Neural crest cell (in vitro differentiated cells): ENCODE results near the gene SLC5A6. TPM values are rescaled to one million over a fixed set of nuclear protein-coding genes. Genes with fewer than 3 reads are reported as not detected.

Experiments used
- DNase-seq: peaks from one replicate; pipeline ENCODE4 v3.0.0; 2021; ENCODE audit warnings: low read depth, mixed read lengths, low spot score
- H3K27ac Mint-ChIP-seq: one replicate; pipeline ENCODE4 v1.8.0; 2021; ENCODE audit warnings: mild to moderate bottlenecking, mixed read lengths; ENCODE audit not compliant: unreplicated experiment
- H3K27me3 Mint-ChIP-seq: 2 replicates; pipeline ENCODE4 v1.8.0; 2021; ENCODE audit warnings: low read depth, mild to moderate bottlenecking, mixed read lengths
- H3K36me3 Mint-ChIP-seq: 2 replicates; pipeline ENCODE4 v1.8.0; 2021; ENCODE audit warnings: low read depth, mild to moderate bottlenecking, mixed read lengths
- H3K4me1 Mint-ChIP-seq: 2 replicates; pipeline ENCODE4 v1.8.0; 2021; ENCODE audit warnings: mixed read lengths
- H3K4me3 Mint-ChIP-seq: one replicate; pipeline ENCODE4 v1.8.0; 2021; ENCODE audit warnings: mild to moderate bottlenecking, mixed read lengths
- H3K9me3 Mint-ChIP-seq: 2 replicates; pipeline ENCODE4 v1.8.0; 2021; ENCODE audit warnings: mixed read lengths
- total RNA-seq: library from RNA; stranded (reverse); gene quantifications from 2 replicates; pipeline ENCODE4 v1.2.1, GENCODE V29; 2021
- TF ChIP-seq, protein P1 (sequence below): fragments of 200-600 bp; sonication (generic); conservative IDR thresholded peaks from 2 replicates; pipeline ENCODE4 v1.5.0; 2021; ENCODE audit warnings: antibody characterized with exemption, mild to moderate bottlenecking

The SLC5A6 gene
- total RNA-seq, 1 donor from 2014 or later: 140 TPM

- H3K4me1 Mint-ChIP-seq: peaks cover 38% of the 10 kb centered on the region
- peak; percentile 77 for DNase-seq
- H3K27ac Mint-ChIP-seq: peak within 1 kb of the TSS; percentile 98
- peak within 1 kb of the TSS; percentile 95 for H3K4me3 Mint-ChIP-seq
- TF ChIP-seq, protein P1, sequence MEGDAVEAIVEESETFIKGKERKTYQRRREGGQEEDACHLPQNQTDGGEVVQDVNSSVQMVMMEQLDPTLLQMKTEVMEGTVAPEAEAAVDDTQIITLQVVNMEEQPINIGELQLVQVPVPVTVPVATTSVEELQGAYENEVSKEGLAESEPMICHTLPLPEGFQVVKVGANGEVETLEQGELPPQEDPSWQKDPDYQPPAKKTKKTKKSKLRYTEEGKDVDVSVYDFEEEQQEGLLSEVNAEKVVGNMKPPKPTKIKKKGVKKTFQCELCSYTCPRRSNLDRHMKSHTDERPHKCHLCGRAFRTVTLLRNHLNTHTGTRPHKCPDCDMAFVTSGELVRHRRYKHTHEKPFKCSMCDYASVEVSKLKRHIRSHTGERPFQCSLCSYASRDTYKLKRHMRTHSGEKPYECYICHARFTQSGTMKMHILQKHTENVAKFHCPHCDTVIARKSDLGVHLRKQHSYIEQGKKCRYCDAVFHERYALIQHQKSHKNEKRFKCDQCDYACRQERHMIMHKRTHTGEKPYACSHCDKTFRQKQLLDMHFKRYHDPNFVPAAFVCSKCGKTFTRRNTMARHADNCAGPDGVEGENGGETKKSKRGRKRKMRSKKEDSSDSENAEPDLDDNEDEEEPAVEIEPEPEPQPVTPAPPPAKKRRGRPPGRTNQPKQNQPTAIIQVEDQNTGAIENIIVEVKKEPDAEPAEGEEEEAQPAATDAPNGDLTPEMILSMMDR: peak; percentile 32
- no peaks in the 10 kb centered on the region for H3K27me3 Mint-ChIP-seq
- H3K36me3 Mint-ChIP-seq: peaks cover 28% of the 10 kb centered on the region
- no peaks in the 10 kb centered on the region for H3K9me3 Mint-ChIP-seq
Observed at GRCh38 chr2:27217173-27218121, 5.4 kb upstream of the SLC5A6 start, which contains the start of gene CAD. CAD (plus strand) TSS chr2:27217369; CDS start chr2:27217552, 183 bp downstream.

GRCh38 chr2:27216416-27217137, 4.5 kb upstream of the SLC5A6 start:
- Mint-ChIP-seq H3K4me3 (peak overlapping the region; percentile 95), H3K27ac (peak overlapping the region; percentile 98), H3K4me1 (peaks cover 38% of the 10 kb centered on the region), H3K9me3 (no peaks in the 10 kb centered on the region), H3K27me3 (no peaks in the 10 kb centered on the region), H3K36me3 (peaks cover 25% of the 10 kb centered on the region)
- TF ChIP-seq, protein P1: no peak
- DNase-seq: no peak

DNA sequence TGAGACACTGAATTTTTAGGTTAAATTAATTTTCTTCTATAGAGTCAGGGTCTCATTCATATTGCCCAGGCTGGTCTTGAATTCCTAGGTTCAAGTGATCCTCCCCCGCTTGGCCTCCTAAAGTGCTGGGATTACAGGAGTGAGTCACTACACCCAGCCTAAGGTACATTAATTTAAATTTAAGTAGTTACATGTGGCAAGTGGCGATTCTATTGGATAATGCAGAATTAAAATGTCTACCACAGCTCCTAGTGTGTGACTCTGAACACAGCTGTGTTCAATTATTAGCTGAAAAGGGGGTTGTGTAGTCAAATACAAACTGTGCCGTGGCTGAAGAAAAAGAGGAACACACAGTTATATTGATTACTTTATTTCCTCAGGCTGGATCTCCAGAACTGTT, 2.9 kb upstream of the SLC5A6 start:
- no peak overlapping the region for H3K27ac Mint-ChIP-seq
- peaks cover 19% of the 10 kb centered on the region for H3K36me3 Mint-ChIP-seq
- TF ChIP-seq, protein P1: no peak

GRCh38 chr2:27212626-27213471, 781 bp upstream of the SLC5A6 start:
- Mint-ChIP-seq H3K9me3 (no peaks in the 10 kb centered on the region), H3K36me3 (peaks cover 14% of the 10 kb centered on the region), H3K27ac (peak overlapping the region; percentile 98), H3K4me3 (peak overlapping the region; percentile 98), H3K27me3 (no peaks in the 10 kb centered on the region), H3K4me1 (peaks cover 50% of the 10 kb centered on the region)
- TF ChIP-seq, protein P1: no peak
- peak; percentile 2 for DNase-seq

More for the DNA sequence above, 2.9 kb upstream of the SLC5A6 start:
- DNase-seq: no peak
- no peaks in the 10 kb centered on the region for H3K9me3 Mint-ChIP-seq
- no peaks in the 10 kb centered on the region for H3K27me3 Mint-ChIP-seq
- peak overlapping the region; percentile 95 for H3K4me3 Mint-ChIP-seq
- peaks cover 46% of the 10 kb centered on the region for H3K4me1 Mint-ChIP-seq
